ENCODE results near the gene KIZ.

DNA sequence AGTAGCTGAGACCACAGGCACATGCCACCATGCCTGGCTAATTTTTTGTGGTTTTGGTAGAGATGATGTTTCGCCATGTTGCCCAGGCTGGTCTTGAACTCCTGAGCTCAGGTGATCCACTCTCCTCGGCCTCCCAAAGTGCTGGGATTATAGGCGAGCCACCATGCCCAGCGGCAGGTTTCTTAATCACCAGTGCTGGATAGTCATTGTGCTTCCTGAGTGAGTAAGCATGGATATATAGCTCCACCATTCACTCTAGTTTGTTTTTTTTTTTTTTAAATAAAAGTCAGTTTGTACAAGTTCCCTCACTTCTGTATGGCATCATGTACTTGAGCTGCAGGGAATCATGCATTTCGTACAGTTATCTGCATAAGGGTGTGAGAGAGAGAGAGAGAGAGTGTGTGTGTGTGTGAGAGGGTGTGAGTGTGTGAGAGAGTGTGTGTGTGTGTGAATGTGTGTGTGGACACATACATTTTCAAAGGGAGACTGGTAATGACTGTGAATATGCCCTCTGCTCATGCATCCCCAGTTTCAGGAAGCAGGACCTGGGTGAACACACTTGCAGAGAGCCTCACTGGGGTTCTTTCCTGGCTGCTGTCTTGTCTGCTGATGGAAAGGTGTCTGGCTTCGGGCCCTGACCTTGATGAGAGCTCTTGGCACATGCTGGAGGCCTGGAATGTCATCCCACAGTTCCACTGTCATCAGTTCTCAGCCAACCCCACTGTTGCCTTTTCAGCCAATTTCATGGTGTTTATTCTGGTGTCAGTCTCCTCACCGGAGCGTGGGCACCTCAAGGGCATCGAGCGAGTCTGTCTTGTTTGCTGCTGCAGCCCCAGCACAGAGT is 112.3 kb downstream of the KIZ start:
- TF ChIP-seq, protein P1, sequence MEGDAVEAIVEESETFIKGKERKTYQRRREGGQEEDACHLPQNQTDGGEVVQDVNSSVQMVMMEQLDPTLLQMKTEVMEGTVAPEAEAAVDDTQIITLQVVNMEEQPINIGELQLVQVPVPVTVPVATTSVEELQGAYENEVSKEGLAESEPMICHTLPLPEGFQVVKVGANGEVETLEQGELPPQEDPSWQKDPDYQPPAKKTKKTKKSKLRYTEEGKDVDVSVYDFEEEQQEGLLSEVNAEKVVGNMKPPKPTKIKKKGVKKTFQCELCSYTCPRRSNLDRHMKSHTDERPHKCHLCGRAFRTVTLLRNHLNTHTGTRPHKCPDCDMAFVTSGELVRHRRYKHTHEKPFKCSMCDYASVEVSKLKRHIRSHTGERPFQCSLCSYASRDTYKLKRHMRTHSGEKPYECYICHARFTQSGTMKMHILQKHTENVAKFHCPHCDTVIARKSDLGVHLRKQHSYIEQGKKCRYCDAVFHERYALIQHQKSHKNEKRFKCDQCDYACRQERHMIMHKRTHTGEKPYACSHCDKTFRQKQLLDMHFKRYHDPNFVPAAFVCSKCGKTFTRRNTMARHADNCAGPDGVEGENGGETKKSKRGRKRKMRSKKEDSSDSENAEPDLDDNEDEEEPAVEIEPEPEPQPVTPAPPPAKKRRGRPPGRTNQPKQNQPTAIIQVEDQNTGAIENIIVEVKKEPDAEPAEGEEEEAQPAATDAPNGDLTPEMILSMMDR (conservative IDR thresholded peaks at IDR 0.05; ENCODE audit: low read depth, low read length) = no peak
- no peak for TF ChIP-seq EZH2 (IDR thresholded peaks at IDR 0.05; ENCODE audit: borderline replicate concordance, low read depth, low read length, poor library complexity, severe bottlenecking)

Measured in A673 (cell line).